Neural progenitor cell (in vitro differentiated cells): ENCODE measurements around the gene ADGRF1. TPM values are rescaled to one million over a fixed set of nuclear protein-coding genes. Genes with fewer than 3 reads are reported as not detected.

Experiments used
- DNase-seq: peaks from one replicate; pipeline ENCODE4 v3.0.0-alpha.2; 2016; ENCODE audit warnings: low spot score
- H2AFZ ChIP-seq: fragments of 200-600 bp; sonication (generic); replicated peaks from 2 replicates; pipeline ENCODE4 v1.6.1; 2016; ENCODE audit warnings: antibody characterized with exemption
- H3F3A ChIP-seq: fragments of 200-600 bp; sonication (generic); 2 replicates; pipeline ENCODE4 v1.6.1; 2016; ENCODE audit warnings: antibody characterized with exemption, low read depth
- H3K27ac ChIP-seq: fragments of 200-600 bp; sonication (generic); 2 replicates; pipeline ENCODE4 v1.5.1; 2016; ENCODE audit warnings: mild to moderate bottlenecking
- H3K27me3 ChIP-seq: fragments of 200-600 bp; sonication (generic); 2 replicates; pipeline ENCODE4 v1.6.1; 2016; ENCODE audit warnings: mild to moderate bottlenecking, moderate library complexity
- H3K36me3 ChIP-seq: fragments of 200-600 bp; sonication (generic); 2 replicates; pipeline ENCODE4 v1.5.1; 2016
- H3K4me1 ChIP-seq: fragments of 200-600 bp; sonication (generic); 2 replicates; pipeline ENCODE4 v1.6.1; 2016; ENCODE audit warnings: mixed run types
- H3K4me2 ChIP-seq: fragments of 200-600 bp; sonication (generic); 2 replicates; pipeline ENCODE4 v1.6.1; 2016
- H3K4me3 ChIP-seq: fragments of 200-600 bp; sonication (generic); 2 replicates; pipeline ENCODE4 v1.5.1; 2016
- H3K79me2 ChIP-seq: fragments of 200-600 bp; sonication (generic); 2 replicates; pipeline ENCODE4 v1.6.1; 2016; ENCODE audit warnings: low read depth
- H3K9ac ChIP-seq: fragments of 200-600 bp; sonication (generic); 2 replicates; pipeline ENCODE4 v1.6.1; 2016
- H3K9me3 ChIP-seq: fragments of 200-600 bp; sonication (generic); 2 replicates; pipeline ENCODE4 v1.5.1; 2016; ENCODE audit warnings: low read depth
- H4K20me1 ChIP-seq: fragments of 200-600 bp; sonication (generic); 2 replicates; pipeline ENCODE4 v1.6.1; 2016; ENCODE audit warnings: low read depth
- H3K27ac Mint-ChIP-seq: 3 replicates; pipeline ENCODE4 v1.8.0; 2021; ENCODE audit warnings: mixed read lengths
- H3K27me3 Mint-ChIP-seq: 2 replicates; pipeline ENCODE4 v1.8.0; 2022; ENCODE audit warnings: low read depth, mild to moderate bottlenecking, inconsistent platforms, moderate library complexity, mixed read lengths; ENCODE audit not compliant: insufficient read depth
- H3K36me3 Mint-ChIP-seq: 3 replicates; pipeline ENCODE4 v1.8.0; 2021; ENCODE audit warnings: mixed read lengths
- H3K4me1 Mint-ChIP-seq: 3 replicates; pipeline ENCODE4 v1.8.0; 2021; ENCODE audit warnings: mixed read lengths
- H3K4me3 Mint-ChIP-seq: 3 replicates; pipeline ENCODE4 v1.8.0; 2021; ENCODE audit warnings: mild to moderate bottlenecking, moderate library complexity, mixed read lengths
- H3K9me3 Mint-ChIP-seq: 3 replicates; pipeline ENCODE4 v1.8.0; 2020; ENCODE audit warnings: mixed read lengths
- EZH2 ChIP-seq: fragments of 200-600 bp; sonication (generic); IDR thresholded peaks from 2 replicates; pipeline ENCODE4 v1.6.1; 2017; ENCODE audit warnings: antibody characterized with exemption, mild to moderate bottlenecking, moderate library complexity
- EZH2phosphoT487 ChIP-seq: fragments of 200-600 bp; sonication (generic); IDR thresholded peaks from 2 replicates; pipeline ENCODE4 v1.6.1; 2017; ENCODE audit warnings: antibody characterized with exemption
- total RNA-seq: library from RNA; depleted of rRNA; stranded (reverse); fragments of >200 nt; gene quantifications from 2 replicates; pipeline ENCODE4 v1.2.3, GENCODE V29; 2015; ENCODE audit warnings: low replicate concordance
- TF ChIP-seq, protein P1 (sequence below): fragments of 200-600 bp; sonication (generic); IDR thresholded peaks from 2 replicates; pipeline ENCODE4 v1.5.1; 2017; ENCODE audit warnings: antibody characterized with exemption, mild to moderate bottlenecking

The ADGRF1 gene
- total RNA-seq, 1 donor from 2014 or later = not detected

DNA sequence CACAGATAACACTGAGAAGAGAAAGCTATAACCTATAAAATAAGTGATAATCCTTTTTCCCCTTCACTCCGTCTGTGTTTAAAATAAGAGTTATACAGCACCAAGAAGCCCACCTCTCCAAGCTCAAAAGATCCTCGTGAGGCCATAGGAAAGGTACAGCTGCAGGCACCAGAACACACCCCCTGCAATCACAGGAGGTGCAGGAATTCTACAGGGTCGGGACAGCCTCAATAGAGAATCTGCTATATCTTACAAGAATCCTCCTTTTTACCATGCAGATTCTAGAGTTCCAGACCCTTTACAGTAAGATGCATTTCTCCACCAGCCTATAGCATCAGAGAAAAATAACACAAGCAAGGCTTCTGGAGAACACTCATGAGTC lies 5.0 kb upstream of the ADGRF1 start:
- Histone ChIP-seq H3K79me2 (no peaks in the 10 kb centered on the region), H3F3A (no peaks in the 10 kb centered on the region), H2AFZ (peak overlapping the region; percentile 75), H4K20me1 (no peaks in the 10 kb centered on the region), H3K9ac (no peak overlapping the region), H3K4me3 (no peak overlapping the region), H3K36me3 (no peaks in the 10 kb centered on the region), H3K4me1 (no peaks in the 10 kb centered on the region), H3K27ac (no peak overlapping the region), H3K9me3 (no peaks in the 10 kb centered on the region), H3K4me2 (no peak overlapping the region), H3K27me3 (no peaks in the 10 kb centered on the region)
- Mint-ChIP-seq H3K27me3 (no peaks in the 10 kb centered on the region), H3K4me3 (no peak overlapping the region), H3K4me1 (peaks cover 3% of the 10 kb centered on the region), H3K27ac (no peak overlapping the region), H3K36me3 (no peaks in the 10 kb centered on the region), H3K9me3 (no peaks in the 10 kb centered on the region)
- TF ChIP-seq, protein P1, sequence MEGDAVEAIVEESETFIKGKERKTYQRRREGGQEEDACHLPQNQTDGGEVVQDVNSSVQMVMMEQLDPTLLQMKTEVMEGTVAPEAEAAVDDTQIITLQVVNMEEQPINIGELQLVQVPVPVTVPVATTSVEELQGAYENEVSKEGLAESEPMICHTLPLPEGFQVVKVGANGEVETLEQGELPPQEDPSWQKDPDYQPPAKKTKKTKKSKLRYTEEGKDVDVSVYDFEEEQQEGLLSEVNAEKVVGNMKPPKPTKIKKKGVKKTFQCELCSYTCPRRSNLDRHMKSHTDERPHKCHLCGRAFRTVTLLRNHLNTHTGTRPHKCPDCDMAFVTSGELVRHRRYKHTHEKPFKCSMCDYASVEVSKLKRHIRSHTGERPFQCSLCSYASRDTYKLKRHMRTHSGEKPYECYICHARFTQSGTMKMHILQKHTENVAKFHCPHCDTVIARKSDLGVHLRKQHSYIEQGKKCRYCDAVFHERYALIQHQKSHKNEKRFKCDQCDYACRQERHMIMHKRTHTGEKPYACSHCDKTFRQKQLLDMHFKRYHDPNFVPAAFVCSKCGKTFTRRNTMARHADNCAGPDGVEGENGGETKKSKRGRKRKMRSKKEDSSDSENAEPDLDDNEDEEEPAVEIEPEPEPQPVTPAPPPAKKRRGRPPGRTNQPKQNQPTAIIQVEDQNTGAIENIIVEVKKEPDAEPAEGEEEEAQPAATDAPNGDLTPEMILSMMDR = no peak
- TF ChIP-seq EZH2 = no peak
- TF ChIP-seq EZH2phosphoT487 = no peak
- no peak for DNase-seq

DNA sequence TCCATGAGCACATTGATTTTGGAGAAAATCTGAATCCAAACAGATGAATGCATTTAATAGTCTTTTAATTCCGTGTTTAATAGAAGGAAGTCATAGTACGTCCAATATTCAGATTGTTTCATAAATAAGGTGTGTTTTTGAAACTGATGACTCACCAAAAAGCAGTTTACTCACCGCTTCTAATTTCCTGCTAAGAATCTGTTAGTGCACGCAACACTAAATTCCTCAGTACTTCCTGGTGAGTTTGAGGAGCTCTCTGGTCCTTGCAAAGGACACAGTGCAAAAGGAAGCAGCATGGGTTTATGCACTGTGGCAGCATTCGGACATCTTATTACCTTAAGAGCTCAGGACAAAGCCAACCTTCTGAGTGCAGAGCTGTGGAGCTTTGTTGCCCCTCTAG lies 2.3 kb upstream of the ADGRF1 start:
- H3K4me1 Mint-ChIP-seq = peaks cover 3% of the 10 kb centered on the region
- no peaks in the 10 kb centered on the region for H3K36me3 ChIP-seq
- no peak overlapping the region for H3K27ac ChIP-seq
- H2AFZ ChIP-seq = no peak overlapping the region
- H3K4me2 ChIP-seq = no peak overlapping the region
- H3K4me1 ChIP-seq = peaks cover 7% of the 10 kb centered on the region
- no peaks in the 10 kb centered on the region for H3K36me3 Mint-ChIP-seq
- no peak overlapping the region for H3K27ac Mint-ChIP-seq
- no peaks in the 10 kb centered on the region for H3K79me2 ChIP-seq
- H4K20me1 ChIP-seq = no peaks in the 10 kb centered on the region
- no peak overlapping the region for H3K9ac ChIP-seq
- no peak overlapping the region for H3K4me3 ChIP-seq
- no peaks in the 10 kb centered on the region for H3K9me3 Mint-ChIP-seq
- H3K9me3 ChIP-seq = no peaks in the 10 kb centered on the region
- no peaks in the 10 kb centered on the region for H3F3A ChIP-seq
- no peak overlapping the region for H3K4me3 Mint-ChIP-seq
- H3K27me3 Mint-ChIP-seq = no peaks in the 10 kb centered on the region
- H3K27me3 ChIP-seq = no peaks in the 10 kb centered on the region
- TF ChIP-seq, protein P1 = no peak
- TF ChIP-seq EZH2 = no peak
- TF ChIP-seq EZH2phosphoT487 = no peak
- DNase-seq = no peak

DNA sequence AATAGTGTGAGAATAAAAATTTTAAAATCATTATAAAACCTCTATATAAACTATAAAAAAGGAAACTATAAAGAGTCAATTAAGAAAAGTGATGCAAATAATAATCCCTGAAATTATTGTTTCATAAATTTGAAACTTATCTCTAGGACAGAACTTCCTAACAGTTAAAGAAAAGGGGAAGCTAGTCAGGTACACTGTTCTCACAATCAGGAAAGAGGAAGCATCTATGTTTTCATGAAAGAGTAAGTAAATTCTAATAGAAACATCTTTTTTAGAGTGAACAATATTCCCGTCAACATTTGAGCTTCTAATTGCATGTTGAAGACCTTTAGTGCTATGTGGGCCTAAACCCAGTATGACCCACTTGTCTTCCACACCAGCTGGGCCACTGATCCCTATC lies 1.2 kb upstream of the ADGRF1 start:
- H3F3A ChIP-seq = no peaks in the 10 kb centered on the region
- H3K27ac ChIP-seq = no peak overlapping the region
- TF ChIP-seq, protein P1 = no peak
- TF ChIP-seq EZH2 (no peak), EZH2phosphoT487 (no peak)
- no peaks in the 10 kb centered on the region for H4K20me1 ChIP-seq
- no peaks in the 10 kb centered on the region for H3K36me3 ChIP-seq
- Mint-ChIP-seq H3K27me3 (no peaks in the 10 kb centered on the region), H3K4me3 (no peak overlapping the region), H3K9me3 (no peaks in the 10 kb centered on the region), H3K27ac (no peak overlapping the region), H3K4me1 (peaks cover 3% of the 10 kb centered on the region), H3K36me3 (no peaks in the 10 kb centered on the region)
- H3K4me1 ChIP-seq = peaks cover 7% of the 10 kb centered on the region
- no peak overlapping the region for H3K9ac ChIP-seq
- H3K79me2 ChIP-seq = no peaks in the 10 kb centered on the region
- H3K4me2 ChIP-seq = no peak overlapping the region
- no peak overlapping the region for H3K4me3 ChIP-seq
- no peaks in the 10 kb centered on the region for H3K9me3 ChIP-seq
- no peaks in the 10 kb centered on the region for H3K27me3 ChIP-seq
- no peak overlapping the region for H2AFZ ChIP-seq
- no peak for DNase-seq
